ENCODE measurements around the gene MNT.

The MNT gene

DNA sequence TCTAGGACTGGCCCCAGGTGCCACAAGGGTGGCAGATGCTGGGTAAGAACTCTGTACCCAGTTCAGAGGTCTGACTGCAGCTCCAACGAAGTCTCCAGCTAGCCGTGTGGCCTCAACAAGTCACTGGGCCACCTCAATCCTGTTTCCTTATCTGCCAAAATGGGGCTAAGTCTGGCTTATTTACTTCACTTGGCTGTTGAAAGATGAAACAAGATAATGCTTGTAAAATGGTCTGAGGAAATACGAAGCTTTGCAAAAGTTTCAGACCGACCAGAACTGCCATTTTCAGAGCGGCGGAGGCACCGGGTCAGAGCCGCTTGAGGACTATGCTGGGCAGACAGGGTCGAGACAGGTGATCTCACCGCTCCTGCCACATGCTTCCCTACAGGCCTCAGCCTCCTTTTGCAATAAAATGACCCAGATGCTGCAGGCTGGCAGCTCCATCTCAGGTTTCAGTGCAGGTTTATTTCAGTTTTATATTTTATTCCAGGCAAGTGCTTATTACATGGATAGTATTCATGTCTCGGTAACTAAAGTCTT lies 17.2 kb downstream of the MNT start:
- DNase-seq (ENCODE audit: low read depth in 1 of 2, low spot score in 1 of 2), result no peak

DNA sequence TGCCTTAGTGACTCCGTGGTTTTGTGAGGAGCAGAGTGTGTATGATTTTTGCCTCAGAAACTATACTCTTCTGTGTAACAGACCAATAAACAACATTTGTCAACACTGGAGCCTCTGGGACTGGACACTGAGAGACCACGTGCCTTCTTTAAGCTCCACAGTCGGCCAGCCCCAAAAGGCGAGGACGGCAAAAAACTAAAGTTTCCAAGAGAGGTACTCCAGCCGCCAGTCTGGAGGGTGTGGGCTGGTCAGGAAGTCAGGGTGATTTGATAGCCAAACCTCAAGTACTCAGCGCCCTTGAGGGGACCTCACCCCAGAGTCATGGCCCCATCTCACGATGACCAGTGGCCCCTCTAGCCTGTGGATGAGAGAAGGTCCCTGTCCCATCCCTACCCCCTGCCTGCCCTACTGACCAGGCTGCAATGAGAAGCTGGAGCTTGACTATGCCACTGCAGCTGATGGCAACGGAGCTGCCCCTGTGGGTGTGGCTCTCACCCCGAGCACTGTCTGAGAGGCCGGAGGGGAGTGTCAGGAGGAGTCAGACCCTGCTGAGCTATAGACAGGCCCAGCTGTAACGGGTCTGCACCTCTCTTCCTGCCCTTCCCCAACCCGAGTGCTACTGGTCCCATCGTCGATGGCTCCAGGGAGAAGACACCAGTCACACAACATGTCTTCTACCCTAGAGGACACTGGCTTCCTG lies 19.8 kb downstream of the MNT start:
- DNase-seq (ENCODE audit: low read depth in 1 of 2, low spot score in 1 of 2), result no peak

DNA sequence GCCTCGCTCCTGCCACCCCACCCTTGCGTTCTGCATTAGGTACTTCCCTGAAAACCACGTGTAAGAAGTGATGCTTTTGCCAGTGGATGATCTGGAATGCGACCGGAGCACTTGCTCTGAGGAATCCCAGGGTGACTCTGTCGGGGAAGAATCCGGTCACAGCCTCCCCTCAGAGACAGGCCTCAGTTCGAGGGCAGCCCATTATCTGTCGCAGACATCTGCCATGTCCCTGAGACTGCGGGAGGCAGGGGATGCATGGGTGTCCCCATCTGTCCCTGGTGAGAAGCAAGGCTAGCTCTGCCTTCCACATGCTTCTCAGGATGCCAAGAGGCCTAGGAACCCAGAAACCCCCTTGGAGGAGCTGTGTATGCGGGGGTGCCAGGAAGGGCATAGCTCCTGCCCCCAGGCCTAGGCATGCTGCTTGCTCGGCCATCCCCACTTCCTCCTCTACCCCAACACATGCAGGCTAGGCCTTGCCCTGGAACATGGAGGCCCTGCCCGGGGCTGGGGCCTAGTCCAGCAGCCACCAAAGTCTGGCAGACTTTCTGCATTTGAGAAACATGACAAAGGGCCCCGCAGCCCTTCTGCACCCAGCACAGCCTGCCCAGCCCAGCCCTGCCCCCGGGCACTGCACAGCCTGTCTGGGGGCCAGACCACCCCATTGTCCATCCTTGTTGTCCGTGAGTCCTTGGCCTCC lies 20.5 kb downstream of the MNT start:
- no peak for DNase-seq (ENCODE audit: low read depth in 1 of 2, low spot score in 1 of 2)

DNA sequence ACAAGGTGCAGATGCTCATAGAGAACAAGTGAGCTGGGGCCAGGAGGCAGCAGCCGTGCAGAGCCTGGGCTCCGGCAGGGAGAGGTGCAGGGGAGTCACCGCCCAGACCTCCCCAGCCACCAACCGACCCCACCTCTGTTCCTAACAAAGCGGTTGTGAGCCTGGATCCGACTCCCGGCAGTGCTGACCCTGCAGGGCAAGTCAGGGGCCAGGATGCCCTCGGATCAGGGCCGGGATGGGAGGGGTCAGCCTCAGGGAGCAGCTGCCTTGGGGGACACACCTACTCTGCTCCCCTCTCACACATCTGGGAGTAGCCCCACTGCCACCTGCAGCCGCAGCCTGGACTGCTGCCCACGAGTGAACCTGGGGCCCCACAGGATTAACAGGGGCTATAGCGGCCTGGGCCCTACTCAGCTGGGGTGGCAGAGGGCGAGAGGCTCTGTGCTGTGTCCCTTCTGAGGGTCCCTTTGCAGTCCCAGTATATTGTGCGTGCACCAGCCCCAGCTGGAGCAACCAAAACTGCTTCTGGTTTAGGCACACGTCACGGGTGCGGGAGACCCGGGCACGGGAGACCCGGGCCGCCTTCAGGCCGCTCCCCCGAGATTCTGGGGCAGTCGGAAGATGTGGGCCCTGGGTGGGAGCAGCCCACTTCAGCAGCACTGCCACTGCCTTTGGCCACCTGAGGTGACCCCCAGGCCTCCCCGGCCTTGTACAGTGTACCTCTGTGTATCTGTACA lies 21.2 kb downstream of the MNT start:
- DNase-seq (ENCODE audit: low read depth in 1 of 2, low spot score in 1 of 2), result no peak

DNA sequence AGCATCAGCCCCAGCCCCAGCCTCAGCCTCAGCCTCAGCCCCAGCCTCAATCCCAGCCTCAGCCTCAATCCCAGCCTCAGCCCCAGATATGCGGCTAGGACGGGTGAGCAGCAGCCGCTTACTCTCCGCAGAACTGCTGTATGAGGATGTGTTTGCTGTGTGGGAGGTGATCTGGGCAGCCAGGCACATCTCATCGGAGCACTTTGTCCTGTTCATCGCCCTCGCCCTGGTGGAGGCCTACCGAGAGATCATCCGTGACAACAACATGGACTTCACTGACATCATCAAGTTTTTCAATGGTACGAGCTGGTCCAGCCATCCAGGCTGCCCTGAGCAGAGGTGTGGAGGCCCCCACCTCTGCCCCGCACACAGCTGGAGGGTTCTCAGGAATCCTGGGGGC lies 22.0 kb downstream of the MNT start:
- DNase-seq (ENCODE audit: low read depth in 1 of 2, low spot score in 1 of 2), result no peak

DNA sequence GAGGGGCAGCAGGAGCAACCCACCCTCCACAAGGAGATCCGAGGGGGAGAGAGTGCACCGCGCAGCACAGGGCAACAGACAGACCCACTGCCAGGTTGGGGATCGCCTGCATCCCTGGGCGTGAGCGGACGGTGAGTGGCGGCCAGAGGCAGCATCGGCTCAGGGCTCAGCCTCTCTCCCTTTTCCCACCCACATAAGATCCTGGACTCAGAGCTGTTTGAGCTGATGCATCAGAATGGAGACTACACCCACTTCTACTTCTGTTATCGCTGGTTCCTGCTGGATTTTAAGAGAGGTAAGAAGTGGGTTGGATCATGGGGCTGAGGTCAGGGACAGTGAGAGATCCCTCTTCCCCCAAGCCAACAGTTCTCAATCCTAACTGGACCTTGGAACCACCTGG lies 23.2 kb downstream of the MNT start:
- no peak for DNase-seq (ENCODE audit: low read depth in 1 of 2, low spot score in 1 of 2)

DNA sequence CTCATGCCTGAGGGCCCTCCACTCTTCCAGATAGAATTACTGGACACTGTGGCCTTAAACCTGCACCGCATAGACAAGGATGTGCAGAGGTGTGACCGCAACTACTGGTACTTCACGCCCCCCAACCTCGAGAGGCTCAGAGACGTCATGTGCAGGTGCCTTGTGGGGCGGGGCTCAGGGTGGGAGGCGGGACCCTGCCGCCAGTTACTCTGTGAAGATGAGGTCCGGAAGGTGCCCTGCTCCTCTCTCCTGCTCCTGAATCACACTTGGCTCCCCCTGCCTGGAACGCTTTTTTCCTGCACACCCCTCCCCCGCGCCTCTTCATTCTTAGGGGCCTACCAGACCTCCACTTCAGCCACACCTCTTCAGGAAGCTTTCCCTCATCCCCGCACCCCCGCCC lies 24.8 kb downstream of the MNT start:
- DNase-seq (ENCODE audit: low read depth in 1 of 2, low spot score in 1 of 2), result no peak

DNA sequence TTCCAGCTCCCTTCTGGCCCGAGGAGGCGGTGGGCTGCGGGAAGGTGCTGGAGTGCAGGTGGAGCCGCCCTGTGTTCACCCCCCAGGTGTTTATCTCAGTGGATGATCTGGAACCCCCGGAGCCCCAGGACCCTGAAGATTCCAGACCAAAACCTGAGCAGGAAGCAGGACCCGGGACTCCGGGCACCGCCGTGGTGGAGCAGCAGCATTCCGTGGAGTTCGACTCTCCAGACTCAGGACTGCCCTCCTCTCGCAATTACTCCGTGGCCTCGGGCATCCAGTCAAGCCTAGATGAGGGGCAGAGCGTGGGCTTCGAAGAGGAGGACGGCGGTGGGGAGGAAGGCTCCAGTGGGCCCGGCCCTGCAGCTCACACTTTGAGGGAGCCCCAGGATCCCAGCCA lies 25.5 kb downstream of the MNT start:
- no peak for DNase-seq (ENCODE audit: low read depth in 1 of 2, low spot score in 1 of 2)

DNA sequence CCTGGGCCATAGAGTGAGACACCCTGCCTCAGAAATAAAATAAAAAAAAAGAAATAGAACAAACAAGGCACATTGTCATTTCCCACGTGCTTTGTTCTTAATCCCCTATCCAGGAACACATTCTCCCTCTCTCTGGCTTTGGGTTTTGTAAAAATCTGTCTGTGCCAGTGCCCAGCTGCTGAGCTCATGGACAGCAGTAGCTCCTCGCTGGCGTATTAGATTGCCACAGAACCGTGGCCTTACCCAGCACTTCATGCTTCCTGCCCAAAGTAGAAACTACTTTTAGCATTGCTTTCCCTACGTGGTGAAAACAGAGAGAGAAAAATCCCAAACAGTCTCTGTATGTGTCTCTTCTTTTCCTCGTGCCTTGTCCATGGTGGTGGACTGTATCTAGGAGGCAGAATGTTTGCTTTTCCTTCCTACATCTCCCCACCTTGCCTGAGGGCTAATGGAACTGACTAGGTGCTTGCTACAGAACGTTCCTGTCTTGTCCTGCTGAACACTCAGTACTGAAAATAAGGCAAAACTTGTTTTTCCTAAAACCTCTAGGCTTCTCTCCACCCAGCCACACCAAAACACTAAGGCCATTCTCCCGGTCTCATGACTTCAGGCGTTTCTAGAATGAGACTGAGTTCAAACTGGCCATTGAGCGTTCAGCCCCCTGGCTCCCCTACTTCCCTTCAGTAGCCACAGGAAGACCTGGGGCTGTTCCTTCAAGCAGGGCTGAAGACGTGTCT lies 26.1 kb downstream of the MNT start:
- no peak for DNase-seq (ENCODE audit: low read depth in 1 of 2, low spot score in 1 of 2)

DNA sequence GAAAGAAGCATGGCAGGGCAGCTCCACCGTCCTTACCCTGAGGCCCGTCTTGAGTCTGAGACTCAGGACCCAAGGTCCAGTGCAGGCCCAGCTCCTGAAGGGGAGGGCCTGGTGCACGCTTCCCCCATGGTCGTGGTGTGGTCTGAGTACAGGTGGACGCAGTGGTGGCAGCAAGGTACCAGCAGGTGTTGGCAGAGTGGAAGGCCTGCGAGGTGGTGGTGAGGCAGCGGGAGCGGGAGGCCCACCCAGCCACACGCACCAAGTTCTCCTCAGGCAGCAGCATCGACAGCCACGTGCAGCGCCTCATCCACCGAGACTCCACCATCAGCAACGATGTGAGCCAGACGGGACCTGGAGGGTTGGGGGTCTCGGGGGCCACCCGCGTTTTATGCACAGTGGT lies 27.7 kb downstream of the MNT start:
- DNase-seq (ENCODE audit: low read depth in 1 of 2, low spot score in 1 of 2), result no peak

DNA sequence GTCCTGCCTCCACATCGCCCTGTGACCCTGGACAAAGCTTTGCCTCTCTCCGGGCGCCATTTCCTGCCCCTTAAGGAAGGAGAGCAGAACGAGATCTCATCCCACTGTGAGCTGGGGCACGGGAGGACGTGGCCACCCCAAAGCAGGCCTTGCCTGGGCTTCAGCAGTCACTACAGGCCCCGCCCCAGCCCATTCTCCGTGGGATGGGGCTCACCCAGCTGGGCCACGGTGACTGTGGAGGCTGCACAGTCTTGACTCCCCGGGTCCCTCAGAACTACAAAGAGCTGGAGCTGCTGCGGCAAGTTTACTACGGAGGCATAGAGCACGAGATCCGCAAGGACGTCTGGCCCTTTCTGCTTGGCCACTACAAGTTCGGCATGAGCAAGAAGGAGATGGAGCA lies 28.2 kb downstream of the MNT start:
- DNase-seq (ENCODE audit: low read depth in 1 of 2, low spot score in 1 of 2), result no peak

DNA sequence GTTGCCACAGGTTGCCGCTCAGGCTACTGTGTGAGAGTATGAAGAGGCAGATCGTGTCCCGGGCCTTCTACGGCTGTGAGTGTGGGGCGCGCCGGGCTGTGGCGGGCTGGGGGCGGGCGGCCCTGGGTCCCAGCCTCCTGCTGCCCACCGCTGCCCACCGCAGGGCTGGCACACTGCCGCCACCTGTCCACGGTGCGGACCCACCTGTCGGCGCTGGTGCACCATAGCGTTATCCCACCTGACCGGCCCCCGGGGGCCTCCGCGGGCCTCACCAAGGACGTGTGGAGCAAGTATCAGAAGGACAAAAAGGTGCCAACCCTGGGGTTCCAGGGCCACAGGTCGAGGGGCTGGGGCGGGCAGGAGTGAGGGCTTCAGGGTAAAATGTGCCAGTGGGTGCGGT lies 28.7 kb downstream of the MNT start:
- DNase-seq (ENCODE audit: low read depth in 1 of 2, low spot score in 1 of 2), result no peak

DNA sequence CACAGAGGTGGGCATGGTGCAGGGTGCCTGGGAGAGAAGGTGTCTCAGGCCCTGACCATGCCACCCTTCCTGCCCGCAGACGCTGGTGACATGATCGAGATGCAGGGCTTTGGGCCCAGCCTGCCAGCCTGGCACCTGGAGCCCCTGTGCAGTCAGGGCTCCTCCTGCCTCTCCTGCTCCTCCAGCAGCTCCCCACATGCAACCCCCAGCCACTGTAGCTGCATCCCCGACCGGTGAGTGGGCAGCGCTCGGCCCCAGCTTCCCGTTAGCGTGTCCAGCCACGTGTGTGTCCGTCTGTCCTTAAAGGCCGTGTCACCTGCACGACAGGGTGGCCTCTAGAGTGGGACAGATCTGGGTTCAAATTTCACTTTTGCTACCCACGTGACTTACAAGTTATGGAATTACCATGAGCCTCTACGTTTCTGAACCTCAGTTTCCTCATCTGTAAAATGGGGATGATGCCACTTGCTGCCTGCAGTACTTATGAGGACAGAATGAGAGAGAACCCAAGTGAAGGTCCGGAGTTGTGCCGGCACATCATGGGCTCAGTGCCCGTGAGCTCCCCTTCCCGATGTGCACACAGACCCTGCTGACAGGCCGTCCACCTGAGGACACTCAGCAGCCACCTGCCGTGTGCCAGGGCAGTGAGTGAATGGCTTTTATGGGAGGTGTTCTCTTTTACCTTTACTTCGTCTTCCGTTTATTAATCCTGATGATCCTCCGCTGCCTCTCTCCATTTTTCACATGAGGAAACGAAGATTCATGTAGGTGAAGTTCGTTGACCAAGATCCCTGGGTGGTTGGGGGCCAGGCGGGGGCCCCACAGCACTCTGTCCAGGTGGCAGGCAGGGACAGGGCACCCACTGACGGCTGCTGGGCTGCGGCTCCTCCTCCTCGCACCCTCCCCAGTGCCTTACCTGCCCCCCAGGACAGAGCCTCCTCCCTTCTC lies 29.4 kb downstream of the MNT start:
- DNase-seq (ENCODE audit: low read depth in 1 of 2, low spot score in 1 of 2), result no peak

DNA sequence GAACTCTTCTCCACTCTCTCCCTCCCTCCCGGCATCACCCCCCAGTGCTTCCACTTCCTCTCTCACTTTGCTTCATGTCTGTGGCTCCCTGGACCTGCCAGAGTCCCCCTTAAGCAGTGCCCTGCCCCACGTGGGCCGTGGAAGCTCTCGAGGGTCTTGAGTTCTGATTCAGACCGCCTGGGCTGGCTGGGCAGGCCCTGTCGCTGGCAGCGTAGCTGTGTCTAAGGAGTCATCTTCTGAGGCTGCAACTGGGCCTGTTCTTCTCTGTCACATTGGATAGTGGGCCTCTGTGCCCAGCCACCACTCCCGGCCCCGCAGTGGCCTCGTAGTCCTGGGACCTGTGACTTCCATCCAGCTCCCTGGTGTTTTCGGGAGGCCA lies 30.7 kb downstream of the MNT start:
- no peak for DNase-seq (ENCODE audit: low read depth in 1 of 2, low spot score in 1 of 2)

DNA sequence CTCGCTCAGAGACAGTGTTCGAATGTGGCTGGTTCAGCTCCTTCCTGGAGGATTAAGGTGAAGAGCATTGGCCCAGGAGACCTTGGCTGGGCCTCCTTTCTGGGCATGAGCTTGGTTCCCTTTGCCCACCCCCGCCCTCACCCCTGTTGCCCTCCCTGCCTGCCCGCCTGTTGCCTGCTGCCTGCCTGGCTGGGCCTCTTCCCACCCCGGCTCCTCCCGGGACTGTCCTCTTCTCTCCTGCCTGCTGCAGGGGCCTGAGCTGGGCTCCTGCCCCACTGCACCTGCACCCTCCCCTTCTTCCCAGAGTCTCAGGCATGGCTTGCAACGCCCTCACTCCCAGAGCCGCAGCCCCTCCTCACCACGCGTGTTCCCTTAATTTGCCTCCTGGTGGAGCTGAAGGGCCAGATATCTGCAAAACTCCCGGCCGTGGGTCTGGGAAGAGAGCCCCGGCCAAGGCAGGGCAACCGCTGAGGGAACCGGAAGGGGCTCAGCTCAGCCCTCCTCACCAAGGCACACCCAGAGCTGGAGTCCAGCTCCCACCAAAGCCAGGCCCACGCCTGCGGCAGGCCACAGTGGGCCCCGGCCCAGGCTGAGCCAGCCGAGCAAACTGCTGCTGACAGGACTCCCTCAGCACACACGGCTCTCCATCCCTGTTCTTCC lies 31.2 kb downstream of the MNT start:
- DNase-seq (ENCODE audit: low read depth in 1 of 2, low spot score in 1 of 2), result no peak

DNA sequence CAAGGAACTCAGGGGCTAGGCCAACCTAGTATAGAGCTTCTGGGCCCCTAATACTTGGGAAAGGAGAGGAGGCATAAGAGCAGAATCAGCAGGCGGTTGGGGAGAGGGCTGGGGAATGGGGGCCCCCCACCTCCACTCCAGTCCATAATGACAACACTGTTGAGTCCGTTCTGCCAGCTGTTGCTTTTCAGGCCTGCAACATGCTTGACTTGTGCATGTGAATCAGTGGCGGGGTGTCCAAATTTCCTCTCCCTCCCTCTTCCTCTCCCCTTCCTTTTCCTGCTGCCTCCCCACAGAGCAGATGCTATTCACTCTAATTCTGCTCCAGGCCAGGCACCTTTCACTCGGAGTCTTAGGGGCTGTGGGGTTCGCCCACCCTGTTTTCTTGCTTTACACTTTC lies 31.8 kb downstream of the MNT start:
- DNase-seq (ENCODE audit: low read depth in 1 of 2, low spot score in 1 of 2), result no peak

DNA sequence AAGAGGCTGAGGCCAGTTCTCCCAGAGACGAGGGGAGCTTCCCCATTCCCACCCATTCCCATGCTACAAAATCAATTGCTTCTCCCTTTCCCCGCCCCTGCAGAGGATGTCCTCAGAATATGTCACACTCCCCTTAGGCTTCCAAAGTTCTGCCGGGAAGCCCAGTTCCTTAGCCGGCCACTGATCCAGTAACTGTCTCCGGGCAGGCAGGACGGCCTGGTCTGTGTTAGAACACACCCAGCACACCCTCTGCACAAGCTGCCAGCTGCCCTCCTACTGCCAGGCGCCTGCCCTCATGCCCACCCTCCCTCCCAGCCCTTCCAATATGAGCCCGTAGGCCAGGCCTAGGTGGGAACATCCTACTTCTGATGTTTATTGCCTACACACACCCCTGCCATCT lies 32.5 kb downstream of the MNT start:
- no peak for DNase-seq (ENCODE audit: low read depth in 1 of 2, low spot score in 1 of 2)

DNA sequence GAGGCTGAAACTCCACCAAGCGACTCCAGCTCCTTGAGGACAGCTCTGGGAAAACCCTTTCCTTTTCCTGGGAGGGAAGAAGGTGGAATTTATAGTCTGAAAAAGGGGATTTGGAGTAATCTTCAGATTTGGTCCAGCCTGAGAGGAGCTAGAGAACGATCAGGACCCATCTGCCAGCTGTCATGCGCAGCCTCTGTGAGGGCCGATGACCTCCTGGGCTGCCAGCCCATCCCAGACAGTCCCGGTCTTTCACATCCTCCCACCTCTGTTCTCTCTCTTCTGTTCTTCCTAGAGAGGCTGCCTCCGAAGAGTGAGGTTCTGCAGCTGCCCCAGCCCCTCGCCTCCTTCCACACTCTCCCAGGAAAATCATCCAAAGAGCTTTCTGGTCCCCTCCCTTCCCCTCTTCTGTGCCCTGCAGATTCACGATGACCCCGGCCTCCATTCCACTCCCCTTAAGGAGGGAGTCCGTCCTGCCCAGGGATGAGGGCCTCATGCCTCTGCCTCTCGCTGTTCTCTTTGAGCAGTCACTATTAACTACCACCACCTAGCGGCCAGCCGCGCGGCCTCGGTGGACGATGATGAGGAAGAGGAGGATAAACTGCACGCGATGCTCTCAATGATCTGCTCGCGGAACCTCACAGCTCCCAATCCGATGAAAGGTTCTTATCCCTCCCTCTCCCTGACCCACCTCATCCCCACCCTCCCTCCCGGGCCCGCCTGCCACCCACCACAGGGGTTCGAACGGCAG lies 33.9 kb downstream of the MNT start:
- DNase-seq (ENCODE audit: low read depth in 1 of 2, low spot score in 1 of 2), result no peak

DNA sequence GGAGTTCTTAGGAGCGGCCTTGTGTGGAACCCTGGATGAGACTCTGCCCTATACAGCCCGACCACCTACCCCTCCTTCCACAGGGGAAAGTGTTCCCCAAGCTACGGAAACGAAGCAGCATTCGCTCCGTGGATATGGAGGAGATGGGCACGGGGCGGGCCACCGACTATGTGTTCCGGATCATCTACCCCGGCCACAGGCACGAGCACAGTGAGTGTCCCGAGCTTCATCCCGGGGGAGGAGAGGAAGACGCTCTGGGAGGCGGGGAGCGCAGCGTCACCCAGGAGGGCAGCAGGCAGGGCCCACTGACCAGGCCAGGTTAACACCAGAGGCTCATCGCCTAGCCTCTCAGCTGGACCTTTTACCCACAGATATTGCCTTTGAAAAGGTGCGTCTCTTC lies 35.7 kb downstream of the MNT start:
- DNase-seq (ENCODE audit: low read depth in 1 of 2, low spot score in 1 of 2), result no peak

All from stimulated activated CD4-positive, alpha-beta T cell treated with anti-CD3 and anti-CD28 coated beads, Interleukin-15, amount 100 ng/mL, for 1 hour (primary cell).